ENCODE results near the gene MMP25.
A peak's percentile ranks its signal among the peaks of the same experiment; 100 is the strongest.

The MMP25 gene

DNA sequence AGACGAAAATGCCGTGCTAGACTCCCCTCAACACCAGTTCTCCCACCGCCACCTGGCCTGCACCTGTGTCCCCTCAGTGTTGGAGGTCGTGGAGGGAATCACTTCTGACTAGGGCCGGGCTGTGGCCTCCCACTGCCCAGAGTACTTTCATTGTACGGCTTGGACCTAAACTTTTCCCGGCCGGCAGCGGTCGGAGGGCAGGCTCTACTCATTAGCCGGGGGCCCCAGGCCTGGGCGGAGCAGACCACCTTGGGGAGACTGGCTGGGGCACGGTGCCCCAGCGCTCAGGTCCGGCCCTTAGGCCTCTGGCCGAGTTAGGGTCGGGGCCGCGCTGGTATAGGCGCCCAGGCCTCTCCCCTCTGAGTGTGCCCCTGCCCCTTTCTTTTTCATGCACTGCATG, 29.0 kb upstream of the MMP25 start:
- no peak for DNase-seq

DNA sequence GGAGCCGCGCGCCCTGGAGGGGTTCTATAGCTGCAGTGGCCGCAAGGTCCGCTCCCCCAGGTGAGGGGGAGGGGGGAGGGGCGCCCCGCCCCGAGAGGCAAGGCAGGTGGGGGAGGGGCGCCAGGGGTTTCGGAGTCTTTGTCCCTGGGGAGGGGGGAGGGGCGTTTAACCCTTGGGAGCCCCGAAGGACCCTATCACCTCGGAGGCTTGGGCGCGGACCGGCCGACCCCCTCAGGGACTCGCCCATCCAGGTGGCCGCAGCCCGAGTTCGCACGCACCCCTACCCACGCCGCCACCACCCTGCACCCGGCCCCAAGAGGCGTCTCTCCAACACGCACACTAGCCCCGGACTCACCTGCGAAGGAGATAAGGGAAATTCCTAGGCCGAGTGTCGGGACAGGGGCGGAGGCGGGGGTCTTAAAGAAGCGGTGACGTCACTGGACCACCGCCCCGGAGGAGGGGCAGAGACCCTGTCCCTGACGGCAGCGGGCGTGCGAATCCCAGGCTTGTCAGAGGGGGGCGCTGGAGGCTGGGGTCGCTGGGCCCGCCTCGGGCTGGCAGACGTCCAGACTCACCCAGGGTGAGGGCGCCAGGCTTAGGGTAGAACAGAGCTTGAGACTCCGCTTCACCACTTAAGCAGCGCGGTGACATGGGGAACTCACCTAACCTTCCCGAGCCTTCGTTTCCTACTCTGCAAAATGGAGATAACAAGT, 28.4 kb upstream of the MMP25 start, which contains the start of gene CLDN6:
CLDN6 (minus strand) TSS at position 390 of the 713 bp plus-strand sequence. CDS start 2,162 bp downstream, outside the sequence.
- DNase-seq = no peak

DNA sequence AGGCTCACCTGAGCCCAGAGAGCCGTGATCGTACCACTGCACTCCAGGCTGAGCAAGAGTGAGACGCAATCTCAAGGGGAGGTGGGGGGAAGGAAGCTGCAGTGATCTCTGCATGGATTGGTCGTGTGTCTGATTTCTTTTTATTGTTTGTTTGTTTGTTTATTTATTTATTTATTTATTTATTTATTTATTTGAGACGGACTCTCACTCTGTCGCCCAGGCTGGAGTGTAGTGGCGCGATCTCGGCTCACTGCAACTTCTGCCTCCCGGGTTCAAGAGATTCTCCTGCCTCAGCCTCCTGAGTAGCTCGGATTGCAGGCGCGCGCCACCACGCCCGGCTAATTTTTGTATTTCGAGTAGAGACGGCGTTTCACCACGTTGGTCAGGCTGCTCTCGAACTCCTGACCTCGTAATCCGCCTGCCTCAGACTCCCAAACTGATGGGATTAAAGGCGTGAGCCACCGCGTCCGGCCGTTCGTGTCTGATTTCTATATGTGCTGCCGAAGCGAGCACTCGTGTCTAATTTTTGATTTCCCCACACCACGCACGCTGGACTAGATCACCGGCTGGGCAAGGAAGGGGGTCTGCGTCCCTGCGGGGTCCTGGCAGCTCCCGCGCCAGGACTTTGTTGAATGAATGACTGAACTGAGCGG, 26.6 kb upstream of the MMP25 start:
- DNase-seq = no peak

DNA sequence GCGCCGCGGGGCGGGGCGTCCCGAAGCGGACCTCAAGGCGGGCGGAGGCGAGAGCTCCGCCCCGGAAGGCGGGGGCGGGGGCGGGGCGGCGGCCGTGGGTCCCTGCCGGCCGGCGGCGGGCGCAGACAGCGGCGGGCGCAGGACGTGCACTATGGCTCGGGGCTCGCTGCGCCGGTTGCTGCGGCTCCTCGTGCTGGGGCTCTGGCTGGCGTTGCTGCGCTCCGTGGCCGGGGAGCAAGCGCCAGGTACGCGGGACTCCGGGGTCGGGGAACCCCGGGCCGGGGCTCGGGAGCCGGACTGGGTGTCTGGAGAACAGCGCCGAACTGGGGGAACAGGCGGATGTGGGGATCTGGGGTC, 26.1 kb upstream of the MMP25 start, which contains the start of gene TNFRSF12A:
TNFRSF12A (plus strand) TSS at position 122 of the 357 bp plus-strand sequence; CDS start at position 152, 30 bp downstream.
- DNase-seq = peak; percentile 58

DNA sequence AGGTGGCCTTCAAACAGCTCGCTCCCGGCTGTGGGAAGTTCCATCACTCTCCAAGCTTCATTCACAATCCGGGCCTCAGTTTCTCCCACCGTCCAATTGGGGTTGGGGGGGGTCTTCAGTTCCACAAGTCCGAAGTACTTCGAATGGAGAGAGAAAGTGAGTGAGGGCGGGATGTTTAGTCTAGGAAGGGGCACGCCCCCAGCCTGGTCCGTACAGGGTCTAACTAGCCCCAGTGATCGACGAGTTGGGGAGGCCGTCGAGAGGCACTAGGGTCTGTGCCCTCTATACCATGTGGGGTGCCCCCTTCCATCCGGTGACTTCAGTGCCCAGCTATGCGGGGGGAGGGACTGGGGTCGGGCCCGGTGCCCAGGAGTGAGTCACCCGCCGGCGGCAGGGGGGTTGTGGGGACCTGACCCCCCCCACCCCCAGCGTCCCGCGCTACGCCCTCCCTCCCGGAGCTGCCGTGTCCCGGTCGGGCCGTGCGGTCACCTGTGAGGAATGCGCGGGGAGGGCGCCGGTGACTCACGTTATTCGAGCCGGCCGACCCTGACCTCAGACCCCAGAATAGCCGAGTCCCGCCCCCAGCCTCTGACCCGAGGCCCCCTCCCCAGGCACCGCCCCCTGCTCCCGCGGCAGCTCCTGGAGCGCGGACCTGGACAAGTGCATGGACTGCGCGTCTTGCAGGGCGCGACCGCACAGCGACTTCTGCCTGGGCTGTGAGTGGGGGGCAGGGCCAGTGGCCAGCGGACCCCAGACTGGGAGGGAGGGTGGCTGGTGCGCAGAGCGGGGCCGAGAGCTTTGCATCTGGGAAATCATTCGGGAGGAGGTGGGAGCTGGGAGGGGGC, 25.5 kb upstream of the MMP25 start:
- DNase-seq = peak; percentile 91

DNA sequence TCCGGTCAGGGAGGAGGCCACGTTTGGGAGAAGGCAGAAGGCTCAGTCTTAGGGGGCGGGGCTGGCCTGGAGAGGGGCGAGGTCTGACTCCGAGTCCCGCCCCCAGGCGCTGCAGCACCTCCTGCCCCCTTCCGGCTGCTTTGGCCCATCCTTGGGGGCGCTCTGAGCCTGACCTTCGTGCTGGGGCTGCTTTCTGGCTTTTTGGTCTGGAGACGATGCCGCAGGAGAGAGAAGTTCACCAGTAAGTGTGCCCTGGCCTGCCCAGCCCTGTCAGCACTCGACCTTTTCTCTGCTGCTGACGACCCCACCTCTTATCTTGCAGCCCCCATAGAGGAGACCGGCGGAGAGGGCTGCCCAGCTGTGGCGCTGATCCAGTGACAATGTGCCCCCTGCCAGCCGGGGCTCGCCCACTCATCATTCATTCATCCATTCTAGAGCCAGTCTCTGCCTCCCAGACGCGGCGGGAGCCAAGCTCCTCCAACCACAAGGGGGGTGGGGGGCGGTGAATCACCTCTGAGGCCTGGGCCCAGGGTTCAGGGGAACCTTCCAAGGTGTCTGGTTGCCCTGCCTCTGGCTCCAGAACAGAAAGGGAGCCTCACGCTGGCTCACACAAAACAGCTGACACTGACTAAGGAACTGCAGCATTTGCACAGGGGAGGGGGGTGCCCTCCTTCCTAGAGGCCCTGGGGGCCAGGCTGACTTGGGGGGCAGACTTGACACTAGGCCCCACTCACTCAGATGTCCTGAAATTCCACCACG, 24.7 kb upstream of the MMP25 start:
- DNase-seq = peak; percentile 97

DNA sequence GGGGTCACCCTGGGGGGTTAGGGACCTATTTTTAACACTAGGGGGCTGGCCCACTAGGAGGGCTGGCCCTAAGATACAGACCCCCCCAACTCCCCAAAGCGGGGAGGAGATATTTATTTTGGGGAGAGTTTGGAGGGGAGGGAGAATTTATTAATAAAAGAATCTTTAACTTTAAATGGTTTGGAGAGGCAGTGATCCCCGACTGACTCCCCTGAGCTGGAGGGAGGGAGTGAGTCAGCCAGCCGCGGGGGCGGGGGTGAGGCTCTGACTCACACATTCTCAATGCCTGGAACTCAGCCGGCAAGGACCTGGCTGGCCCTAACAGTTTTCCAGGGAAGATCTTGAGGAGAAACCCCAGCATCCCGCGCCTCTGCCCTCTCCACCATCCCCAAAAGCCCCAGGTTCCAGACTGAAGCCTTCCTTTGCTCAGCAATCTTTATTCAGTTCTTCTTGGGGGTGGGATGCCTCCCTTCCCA, 24.1 kb upstream of the MMP25 start:
- peak; percentile 92 for DNase-seq

DNA sequence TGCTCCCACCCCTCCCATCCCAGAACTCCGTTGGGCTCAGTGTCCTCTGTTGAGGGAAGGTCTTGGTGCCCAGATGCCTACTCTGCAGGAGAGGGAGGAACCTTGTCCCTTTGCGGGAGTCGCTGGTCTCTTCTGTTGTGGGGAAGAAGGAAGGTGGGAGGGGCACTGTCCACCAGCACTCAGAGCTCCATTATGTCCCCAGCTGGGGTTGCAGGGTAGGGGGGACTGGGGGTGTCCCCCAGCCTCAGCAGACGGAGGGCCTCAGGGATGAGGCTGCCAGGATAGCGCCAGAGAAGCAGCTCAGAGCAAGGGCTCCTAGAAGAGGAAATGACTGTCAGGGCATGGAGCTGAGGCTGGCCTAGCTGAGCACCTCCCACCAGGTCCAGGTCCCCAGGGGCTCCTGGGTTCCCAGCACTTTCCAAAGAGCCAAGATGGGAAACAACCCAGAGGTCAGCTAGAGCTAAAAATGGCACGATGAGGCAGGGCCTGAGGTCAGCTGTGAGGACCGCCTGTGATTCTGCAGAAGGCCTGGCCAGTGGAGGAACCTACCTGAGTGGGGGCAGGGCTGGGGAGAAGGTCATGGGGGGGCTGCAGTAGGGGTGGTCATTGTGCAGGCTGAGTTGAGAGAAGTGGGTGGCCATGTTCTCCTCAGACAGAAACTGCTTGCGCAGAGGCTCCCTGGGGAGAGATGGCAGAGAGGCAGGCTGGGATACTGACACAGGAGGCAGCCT, 23.5 kb upstream of the MMP25 start:
- DNase-seq = peak; percentile 61

DNA sequence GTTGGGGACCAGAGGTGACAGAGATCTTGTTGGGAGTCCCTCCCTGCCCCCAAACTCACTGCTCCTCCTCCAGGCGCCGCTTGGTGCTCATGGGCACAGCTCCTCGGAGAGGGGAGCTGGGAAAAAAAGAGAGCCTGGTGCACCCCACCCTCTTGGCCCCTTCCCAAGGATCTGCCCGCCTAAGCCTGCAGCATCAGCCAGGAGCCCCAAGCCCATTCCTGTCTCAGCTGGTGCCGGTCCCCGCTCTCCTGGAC, 23.0 kb upstream of the MMP25 start:
- no peak for DNase-seq

DNA sequence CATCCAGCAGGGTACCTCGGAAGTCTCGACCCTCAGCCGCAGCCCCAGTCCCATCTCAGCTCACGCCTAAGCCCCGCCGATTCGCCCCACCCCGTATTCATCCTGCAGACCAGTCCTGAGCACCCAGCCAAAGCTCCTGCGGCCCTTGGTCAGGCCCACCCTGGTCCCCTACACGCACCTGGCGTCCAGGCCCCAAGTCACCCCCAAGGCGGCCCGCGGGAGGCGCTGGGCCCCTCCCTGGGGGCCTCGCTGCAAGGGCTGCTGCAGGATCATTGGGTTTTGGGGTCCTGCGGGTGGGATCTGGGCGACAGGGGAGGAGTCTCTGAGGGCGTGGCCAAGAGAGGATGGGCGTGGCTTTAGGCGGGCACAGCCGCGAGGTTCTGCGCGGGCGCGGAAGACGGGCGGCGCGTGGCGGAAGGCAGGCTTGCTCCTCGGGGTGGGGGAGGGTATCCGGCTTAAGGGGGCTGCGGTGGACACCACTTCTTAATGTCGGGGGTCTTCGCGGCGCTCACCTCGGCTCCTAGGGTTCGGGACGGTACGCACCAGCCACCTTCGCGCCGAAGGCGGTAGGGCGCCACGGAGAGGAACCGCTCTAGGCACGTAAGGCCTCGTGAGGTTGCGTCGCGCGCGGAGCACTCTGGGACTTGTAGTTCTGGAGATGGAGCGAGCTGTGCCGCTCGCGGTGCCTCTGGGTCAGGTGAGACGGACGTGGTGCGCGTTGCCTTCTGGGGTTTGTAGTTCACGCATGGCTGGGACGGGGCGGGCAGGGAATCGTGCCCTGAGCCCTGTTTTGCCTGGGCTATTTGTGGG, 22.5 kb upstream of the MMP25 start, which contains the start of the genes HCFC1R1 and THOC6:
HCFC1R1 (minus strand) TSS at position 274 of the 810 bp plus-strand sequence; CDS start at position 273, 1 bp downstream.
THOC6 (plus strand) TSS at position 367 of the 810 bp plus-strand sequence; CDS start at position 659, 292 bp downstream.
- DNase-seq = peak; percentile 99

DNA sequence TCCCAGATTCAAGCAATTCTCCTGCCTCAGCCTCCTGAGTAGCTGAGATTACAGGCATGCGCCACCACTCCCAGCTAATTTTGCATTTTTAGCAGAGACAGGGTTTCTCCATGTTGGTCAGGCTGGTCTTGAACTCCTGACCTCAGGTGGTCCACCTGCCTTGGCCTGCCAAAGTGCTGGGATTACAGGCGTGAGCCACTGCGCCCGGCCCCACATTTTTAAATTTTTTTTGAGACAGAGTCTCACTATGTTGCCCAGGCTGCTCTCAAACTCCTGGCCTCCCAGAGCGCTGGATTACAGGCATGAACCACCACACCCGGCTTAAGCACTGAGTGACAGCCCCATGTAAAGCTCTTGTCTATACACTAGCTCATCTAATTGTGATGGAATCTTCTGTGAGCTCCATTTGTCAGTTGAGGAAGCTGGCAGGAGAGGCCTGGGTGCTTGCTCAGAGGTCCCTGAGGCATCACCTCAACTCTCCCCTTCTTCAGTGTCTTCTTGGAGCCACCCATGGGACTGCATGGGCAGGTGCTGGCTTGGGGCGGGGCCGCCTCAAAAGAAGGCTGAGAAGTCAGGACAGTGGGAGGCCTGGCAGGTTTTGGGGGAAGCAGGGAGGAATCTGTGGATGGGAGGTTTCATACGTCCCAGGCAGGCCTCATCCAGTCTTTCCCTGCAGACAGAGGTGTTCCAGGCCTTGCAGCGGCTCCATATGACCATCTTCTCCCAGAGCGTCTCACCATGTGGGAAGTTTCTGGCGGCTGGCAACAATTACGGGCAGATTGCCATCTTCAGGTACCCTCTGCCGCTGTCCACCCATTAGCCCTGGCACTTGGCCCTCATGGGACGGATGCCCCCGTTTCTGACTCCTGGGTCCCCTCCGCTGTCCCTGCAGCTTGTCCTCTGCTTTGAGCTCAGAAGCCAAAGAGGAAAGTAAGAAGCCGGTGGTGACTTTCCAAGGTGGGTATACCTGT, 21.0 kb upstream of the MMP25 start:
- DNase-seq = no peak

DNA sequence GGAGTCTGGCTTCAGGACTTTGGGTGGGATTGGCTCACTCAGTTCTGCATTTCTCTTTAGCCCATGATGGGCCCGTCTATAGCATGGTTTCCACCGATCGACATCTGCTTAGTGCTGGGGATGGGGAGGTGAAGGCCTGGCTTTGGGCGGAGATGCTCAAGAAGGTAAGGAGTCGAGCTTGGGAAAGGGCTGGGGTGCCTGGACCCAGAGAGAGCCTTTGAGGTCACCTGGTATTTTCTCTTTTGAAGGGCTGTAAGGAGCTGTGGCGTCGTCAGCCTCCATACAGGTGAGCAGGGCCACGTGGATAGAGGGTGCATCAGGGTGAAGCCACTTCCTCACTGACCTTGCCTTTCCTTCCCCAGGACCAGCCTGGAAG, 20.4 kb upstream of the MMP25 start:
- no peak for DNase-seq

DNA sequence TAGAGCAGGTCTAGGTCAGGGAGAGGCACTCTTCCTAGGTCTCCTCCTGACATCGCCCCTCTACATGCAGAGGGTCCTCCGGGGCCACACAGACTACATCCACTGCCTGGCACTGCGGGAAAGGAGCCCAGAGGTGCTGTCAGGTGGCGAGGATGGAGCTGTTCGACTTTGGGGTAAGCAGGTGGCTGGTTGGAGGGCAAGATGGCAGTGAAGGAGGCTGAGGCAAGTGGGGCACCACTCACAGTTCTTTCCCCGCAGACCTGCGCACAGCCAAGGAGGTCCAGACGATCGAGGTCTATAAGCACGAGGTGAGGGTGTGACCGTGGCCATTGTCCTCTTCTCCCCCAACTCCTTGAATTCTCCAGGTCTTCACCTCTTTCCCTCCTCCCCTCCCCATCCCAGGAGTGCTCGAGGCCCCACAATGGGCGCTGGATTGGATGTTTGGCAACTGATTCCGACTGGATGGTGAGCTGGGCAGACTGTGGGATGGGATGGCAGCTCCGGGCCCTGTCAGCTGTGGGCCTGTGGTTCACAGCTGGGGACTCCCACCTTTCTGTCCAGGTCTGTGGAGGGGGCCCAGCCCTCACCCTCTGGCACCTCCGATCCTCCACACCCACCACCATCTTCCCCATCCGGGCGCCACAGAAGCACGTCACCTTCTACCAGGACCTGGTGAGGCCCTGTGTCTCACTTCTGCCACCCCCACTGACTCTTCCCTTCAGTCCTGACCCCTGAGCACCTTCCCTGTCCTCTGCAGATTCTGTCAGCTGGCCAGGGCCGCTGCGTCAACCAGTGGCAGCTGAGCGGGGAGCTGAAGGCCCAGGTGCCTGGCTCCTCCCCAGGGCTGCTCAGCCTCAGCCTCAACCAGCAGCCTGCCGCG, 19.5 kb upstream of the MMP25 start:
- peak; percentile 0 for DNase-seq

DNA sequence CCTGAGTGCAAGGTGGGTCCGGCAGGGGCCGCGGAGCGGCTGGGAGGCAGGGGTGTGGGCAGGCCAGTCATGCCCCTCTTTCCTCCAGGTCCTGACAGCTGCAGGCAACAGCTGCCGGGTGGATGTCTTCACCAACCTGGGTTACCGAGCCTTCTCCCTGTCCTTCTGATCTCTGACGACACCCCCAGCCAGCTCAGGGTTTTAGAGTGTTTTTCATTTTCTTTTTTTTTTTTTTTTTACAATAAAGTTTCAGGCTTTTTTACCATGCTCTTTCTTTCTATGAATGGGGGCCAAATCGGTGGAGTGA, 18.9 kb upstream of the MMP25 start:
- DNase-seq = no peak

DNA sequence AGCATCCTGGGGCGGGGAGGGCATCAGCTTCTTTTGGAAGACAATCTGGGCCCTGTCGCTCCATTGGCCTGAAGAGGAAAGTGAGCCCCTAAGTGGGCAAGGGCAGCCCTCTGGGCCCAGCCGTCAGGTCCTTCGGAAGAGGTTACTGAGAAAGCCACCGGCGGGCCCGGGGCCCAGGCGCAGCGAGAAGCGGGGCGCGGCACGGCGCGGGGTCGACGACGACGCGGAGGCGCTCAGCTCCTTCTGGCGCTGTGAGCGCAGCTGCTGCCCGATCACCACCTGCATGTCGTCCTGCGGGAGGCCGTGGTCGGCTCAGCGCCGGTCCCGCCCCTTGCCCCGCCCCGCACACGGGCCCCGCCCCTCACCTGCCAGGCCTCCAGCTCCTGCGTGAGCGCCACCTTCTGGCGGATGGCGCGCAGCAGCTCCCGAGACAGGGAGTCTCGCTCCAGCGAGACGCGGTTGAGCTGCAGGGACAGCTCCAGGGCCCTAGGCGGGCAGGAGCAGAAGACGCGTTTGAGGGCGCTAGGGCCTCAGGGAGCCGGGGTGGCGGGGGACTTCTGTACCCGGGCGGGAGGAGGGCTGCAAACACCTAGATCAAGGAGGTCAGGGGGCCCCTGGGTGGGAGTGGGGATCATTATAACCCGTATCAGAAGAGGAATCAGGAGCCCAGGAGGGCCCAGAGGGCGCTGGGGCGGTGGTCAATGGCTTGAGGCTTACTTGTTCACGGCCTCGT, 18.2 kb upstream of the MMP25 start:
- peak; percentile 70 for DNase-seq

DNA sequence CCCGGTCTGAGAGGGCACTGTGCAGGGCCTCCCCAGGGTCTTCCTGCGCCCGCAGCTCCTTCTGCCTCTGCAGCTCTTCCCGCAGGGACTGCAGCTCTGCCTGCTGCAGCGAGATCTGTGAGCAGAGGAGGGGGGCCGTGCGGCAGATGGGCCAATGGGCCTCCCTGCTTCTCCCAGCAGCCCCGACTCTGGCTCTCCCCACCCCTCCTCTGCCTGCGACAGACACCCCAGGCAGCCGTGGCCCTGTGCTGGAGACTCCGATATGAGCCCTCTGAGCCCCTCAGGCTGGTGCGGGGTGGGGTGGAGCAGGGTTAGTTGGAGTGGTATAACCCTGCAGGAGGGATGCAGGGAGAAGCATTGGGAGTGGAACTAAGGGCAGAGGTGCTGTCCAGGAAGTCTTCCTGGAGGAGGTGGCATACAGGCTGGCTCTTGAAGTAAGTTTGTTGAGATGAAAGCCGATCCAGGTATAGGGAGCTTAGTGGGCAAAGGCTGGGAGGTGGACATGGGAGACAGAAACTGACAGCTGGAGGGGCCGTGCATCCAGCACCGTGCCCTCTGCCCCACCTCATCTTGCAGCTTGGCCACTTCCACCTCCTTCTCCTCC, 17.5 kb upstream of the MMP25 start:
- no peak for DNase-seq

DNA sequence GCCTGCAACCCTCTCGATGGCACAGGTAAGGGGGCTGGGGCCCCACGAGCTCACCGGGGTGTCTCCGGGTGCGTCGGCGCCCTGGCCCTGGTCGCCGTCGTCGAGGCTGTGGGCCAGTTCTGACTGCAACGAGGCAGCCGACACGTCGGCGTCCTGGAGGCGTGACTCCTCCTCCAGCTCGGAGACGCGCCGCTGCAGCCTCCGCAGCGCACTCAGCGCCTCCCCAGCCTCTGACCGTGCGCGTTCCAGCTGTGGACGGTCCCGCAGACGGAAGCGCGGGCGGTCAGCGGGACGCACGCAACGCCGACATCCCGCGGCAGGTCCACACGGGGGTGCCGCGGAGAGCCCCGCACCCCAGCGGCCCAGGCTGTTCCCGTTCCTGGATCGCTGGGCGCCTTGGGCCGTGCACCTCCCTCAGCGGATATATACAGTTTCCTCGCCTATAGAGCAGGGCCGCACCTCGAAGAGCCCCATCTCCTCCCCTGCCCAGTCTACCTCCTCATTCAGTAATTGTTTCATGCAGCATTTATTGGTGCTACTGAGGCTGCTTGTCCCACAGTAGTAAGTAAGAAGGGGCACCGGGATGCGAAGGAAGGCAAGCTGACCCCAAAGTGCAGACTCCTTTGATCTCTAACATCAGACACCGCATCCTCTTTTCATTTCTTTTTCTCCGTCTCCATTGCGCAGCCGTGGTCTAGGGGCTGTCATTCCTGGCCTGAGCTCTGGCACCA, 16.7 kb upstream of the MMP25 start:
- DNase-seq = no peak
